ENCODE measurements around the gene NPRL2. TPM values are rescaled to one million over a fixed set of nuclear protein-coding genes. Genes with fewer than 3 reads are reported as not detected.
A peak's percentile ranks its signal among the peaks of the same experiment; 100 is the strongest.

Gene NPRL2
- total and polyA plus RNA-seq, 2 of the 13 experiments (the other 11 are each of a cell fraction or from before 2014, with no cell fraction given) = 30.6 to 51.4 TPM

GRCh38 chr3:50298836-50299637, 51.5 kb downstream of the NPRL2 start, which contains the start of the genes HYAL3 and NAA80 (continued):
- TF ChIP-seq USF2 (IDR thresholded peaks at IDR 0.05; ENCODE audit: low read depth, low read length) (no peak), USF2 (CRISPR knock-in tag; IDR thresholded peaks at IDR 0.05; ENCODE audit: borderline replicate concordance) (peak; percentile 40; the same call in 1 of the 2 replicates), HBP1 (CRISPR knock-in tag; IDR thresholded peaks at IDR 0.05; ENCODE audit: low read depth) (peak; percentile 69)
- TF ChIP-seq, protein P1, sequence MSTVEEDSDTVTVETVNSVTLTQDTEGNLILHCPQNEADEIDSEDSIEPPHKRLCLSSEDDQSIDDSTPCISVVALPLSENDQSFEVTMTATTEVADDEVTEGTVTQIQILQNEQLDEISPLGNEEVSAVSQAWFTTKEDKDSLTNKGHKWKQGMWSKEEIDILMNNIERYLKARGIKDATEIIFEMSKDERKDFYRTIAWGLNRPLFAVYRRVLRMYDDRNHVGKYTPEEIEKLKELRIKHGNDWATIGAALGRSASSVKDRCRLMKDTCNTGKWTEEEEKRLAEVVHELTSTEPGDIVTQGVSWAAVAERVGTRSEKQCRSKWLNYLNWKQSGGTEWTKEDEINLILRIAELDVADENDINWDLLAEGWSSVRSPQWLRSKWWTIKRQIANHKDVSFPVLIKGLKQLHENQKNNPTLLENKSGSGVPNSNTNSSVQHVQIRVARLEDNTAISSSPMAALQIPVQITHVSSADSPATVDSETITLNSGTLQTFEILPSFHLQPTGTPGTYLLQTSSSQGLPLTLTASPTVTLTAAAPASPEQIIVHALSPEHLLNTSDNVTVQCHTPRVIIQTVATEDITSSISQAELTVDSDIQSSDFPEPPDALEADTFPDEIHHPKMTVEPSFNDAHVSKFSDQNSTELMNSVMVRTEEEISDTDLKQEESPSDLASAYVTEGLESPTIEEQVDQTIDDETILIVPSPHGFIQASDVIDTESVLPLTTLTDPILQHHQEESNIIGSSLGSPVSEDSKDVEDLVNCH (CRISPR knock-in tag; IDR thresholded peaks at IDR 0.05) = no peak
- TF ChIP-seq, protein P2, sequence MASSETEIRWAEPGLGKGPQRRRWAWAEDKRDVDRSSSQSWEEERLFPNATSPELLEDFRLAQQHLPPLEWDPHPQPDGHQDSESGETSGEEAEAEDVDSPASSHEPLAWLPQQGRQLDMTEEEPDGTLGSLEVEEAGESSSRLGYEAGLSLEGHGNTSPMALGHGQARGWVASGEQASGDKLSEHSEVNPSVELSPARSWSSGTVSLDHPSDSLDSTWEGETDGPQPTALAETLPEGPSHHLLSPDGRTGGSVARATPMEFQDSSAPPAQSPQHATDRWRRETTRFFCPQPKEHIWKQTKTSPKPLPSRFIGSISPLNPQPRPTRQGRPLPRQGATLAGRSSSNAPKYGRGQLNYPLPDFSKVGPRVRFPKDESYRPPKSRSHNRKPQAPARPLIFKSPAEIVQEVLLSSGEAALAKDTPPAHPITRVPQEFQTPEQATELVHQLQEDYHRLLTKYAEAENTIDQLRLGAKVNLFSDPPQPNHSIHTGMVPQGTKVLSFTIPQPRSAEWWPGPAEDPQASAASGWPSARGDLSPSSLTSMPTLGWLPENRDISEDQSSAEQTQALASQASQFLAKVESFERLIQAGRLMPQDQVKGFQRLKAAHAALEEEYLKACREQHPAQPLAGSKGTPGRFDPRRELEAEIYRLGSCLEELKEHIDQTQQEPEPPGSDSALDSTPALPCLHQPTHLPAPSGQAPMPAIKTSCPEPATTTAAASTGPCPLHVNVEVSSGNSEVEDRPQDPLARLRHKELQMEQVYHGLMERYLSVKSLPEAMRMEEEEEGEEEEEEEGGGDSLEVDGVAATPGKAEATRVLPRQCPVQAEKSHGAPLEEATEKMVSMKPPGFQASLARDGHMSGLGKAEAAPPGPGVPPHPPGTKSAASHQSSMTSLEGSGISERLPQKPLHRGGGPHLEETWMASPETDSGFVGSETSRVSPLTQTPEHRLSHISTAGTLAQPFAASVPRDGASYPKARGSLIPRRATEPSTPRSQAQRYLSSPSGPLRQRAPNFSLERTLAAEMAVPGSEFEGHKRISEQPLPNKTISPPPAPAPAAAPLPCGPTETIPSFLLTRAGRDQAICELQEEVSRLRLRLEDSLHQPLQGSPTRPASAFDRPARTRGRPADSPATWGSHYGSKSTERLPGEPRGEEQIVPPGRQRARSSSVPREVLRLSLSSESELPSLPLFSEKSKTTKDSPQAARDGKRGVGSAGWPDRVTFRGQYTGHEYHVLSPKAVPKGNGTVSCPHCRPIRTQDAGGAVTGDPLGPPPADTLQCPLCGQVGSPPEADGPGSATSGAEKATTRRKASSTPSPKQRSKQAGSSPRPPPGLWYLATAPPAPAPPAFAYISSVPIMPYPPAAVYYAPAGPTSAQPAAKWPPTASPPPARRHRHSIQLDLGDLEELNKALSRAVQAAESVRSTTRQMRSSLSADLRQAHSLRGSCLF (CRISPR knock-in tag; IDR thresholded peaks at IDR 0.05; ENCODE audit: borderline replicate concordance) = no peak
- TF ChIP-seq, protein P3, sequence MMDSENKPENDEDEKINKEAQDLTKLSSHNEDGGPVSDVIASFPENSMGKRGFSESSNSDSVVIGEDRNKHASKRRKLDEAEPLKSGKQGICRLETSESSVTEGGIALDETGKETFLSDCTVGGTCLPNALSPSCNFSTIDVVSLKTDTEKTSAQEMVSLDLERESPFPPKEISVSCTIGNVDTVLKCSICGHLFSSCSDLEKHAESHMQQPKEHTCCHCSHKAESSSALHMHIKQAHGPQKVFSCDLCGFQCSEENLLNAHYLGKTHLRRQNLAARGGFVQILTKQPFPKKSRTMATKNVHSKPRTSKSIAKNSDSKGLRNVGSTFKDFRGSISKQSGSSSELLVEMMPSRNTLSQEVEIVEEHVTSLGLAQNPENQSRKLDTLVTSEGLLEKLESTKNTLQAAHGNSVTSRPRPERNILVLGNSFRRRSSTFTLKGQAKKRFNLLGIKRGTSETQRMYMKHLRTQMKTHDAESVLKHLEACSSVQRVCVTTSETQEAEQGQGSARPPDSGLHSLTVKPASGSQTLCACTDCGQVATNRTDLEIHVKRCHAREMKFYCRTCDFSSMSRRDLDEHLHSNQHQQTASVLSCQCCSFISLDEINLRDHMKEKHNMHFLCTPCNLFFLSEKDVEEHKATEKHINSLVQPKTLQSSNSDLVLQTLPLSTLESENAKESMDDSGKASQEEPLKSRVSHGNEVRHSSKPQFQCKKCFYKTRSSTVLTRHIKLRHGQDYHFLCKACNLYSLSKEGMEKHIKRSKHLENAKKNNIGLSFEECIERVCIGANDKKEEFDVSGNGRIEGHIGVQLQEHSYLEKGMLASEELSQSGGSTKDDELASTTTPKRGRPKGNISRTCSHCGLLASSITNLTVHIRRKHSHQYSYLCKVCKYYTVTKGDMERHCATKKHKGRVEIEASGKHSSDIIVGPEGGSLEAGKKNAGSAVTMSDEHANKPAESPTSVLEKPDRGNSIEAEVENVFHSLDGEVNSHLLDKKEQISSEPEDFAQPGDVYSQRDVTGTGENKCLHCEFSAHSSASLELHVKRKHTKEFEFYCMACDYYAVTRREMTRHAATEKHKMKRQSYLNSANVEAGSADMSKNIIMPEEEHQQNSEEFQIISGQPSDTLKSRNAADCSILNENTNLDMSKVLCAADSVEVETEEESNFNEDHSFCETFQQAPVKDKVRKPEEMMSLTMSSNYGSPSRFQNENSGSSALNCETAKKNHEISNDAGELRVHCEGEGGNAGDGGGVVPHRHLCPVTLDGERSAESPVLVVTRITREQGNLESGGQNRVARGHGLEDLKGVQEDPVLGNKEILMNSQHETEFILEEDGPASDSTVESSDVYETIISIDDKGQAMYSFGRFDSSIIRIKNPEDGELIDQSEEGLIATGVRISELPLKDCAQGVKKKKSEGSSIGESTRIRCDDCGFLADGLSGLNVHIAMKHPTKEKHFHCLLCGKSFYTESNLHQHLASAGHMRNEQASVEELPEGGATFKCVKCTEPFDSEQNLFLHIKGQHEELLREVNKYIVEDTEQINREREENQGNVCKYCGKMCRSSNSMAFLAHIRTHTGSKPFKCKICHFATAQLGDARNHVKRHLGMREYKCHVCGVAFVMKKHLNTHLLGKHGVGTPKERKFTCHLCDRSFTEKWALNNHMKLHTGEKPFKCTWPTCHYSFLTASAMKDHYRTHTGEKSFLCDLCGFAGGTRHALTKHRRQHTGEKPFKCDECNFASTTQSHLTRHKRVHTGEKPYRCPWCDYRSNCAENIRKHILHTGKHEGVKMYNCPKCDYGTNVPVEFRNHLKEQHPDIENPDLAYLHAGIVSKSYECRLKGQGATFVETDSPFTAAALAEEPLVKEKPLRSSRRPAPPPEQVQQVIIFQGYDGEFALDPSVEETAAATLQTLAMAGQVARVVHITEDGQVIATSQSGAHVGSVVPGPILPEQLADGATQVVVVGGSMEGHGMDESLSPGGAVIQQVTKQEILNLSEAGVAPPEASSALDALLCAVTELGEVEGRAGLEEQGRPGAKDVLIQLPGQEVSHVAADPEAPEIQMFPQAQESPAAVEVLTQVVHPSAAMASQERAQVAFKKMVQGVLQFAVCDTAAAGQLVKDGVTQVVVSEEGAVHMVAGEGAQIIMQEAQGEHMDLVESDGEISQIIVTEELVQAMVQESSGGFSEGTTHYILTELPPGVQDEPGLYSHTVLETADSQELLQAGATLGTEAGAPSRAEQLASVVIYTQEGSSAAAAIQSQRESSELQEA (CRISPR knock-in tag; IDR thresholded peaks at IDR 0.05; ENCODE audit: not compliant biosample characterization) = peak; percentile 27

All from HepG2 (cell line).